GM23248 (cell line): ENCODE data around the gene SMIM28.

Source experiments
- EZH2 ChIP-seq: fragments of 200-600 bp; sonication (generic); IDR thresholded peaks from 2 replicates; pipeline ENCODE4 v1.6.1; 2018; ENCODE audit warnings: antibody characterized with exemption, mild to moderate bottlenecking; ENCODE audit not compliant: insufficient read depth, poor library complexity, severe bottlenecking
- EZH2phosphoT487 ChIP-seq: fragments of 200-600 bp; sonication (generic); IDR thresholded peaks from 2 replicates; pipeline ENCODE4 v1.6.1; 2018; ENCODE audit warnings: antibody characterized with exemption, moderate library complexity, mild to moderate bottlenecking, low read depth; ENCODE audit not compliant: insufficient read depth

GRCh38 chr6:138328210-138328609 is 49.5 kb upstream of the SMIM28 start:
- TF ChIP-seq EZH2phosphoT487 (no peak), EZH2 (no peak)
